Measurements from ENCODE around the gene POLE. TPM values are rescaled to one million over a fixed set of nuclear protein-coding genes. Genes with fewer than 3 reads are reported as not detected.

Gene POLE
- polyA plus RNA-seq, 1 of the 3 experiments (the other 2 are of a cell fraction): 20.1 TPM

- H3K4me1 ChIP-seq (ENCODE audit: control insufficient read depth in 1 of 2, insufficient read depth in 2 of 2, low read depth in 1 of 2, low read length in 1 of 2): peaks cover 0 to 7% of the 10 kb centered on the region in 2 experiments; a peak in 1 of 4 replicates
- WGBS (ENCODE audit: low lambda C conversion rate): 78% methylated on average over 42 of the region's 45 CpGs
- H3K4me2 ChIP-seq: no peak overlapping the region
- no peak overlapping the region for H3K4me3 ChIP-seq (ENCODE audit: low read depth in 2 of 2, low read length in 1 of 2)
- no peaks in the 10 kb centered on the region for H3K36me3 ChIP-seq (replicated peaks in 1 of 2; ENCODE audit: control insufficient read depth in 1 of 2, insufficient read depth in 2 of 2, low read length in 1 of 2)
- H3K79me2 ChIP-seq (ENCODE audit: insufficient read depth): no peaks in the 10 kb centered on the region
- no peak for DNase-seq
- H3K27me3 ChIP-seq (ENCODE audit: insufficient read depth): no peaks in the 10 kb centered on the region
- no peaks in the 10 kb centered on the region for H3K9me2 ChIP-seq
- H2AFZ ChIP-seq (ENCODE audit: low read depth): no peak overlapping the region
- peaks cover 6% of the 10 kb centered on the region for H3F3A ChIP-seq (replicated peaks; ENCODE audit: insufficient read depth)
- no peak overlapping the region for H3K9ac ChIP-seq
- no peaks in the 10 kb centered on the region for H4K20me1 ChIP-seq (ENCODE audit: insufficient read depth)
- ChIA-PET CTCF (interaction anchor here (0.9 kb wide), 2 partner anchors 9 to 30 kb away, joined by 3 read pairs; no protein-coding TSS in a partner anchor), POLR2A (no interaction called here)
- no peaks in the 10 kb centered on the region for H3K9me3 ChIP-seq
- TF ChIP-seq, protein P1, sequence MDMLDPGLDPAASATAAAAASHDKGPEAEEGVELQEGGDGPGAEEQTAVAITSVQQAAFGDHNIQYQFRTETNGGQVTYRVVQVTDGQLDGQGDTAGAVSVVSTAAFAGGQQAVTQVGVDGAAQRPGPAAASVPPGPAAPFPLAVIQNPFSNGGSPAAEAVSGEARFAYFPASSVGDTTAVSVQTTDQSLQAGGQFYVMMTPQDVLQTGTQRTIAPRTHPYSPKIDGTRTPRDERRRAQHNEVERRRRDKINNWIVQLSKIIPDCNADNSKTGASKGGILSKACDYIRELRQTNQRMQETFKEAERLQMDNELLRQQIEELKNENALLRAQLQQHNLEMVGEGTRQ (IDR thresholded peaks at IDR 0.05; ENCODE audit: borderline replicate concordance, low read depth, low read length): no peak
- TF ChIP-seq FOXJ3 (CRISPR knock-in tag; IDR thresholded peaks at IDR 0.05) (no peak), TAF1 (IDR thresholded peaks at IDR 0.05; ENCODE audit: borderline replicate concordance, low read depth, low read length) (no peak), RXRA (IDR thresholded peaks at IDR 0.05; ENCODE audit: borderline replicate concordance, low read depth) (no peak), RFX5 (IDR thresholded peaks at IDR 0.05; ENCODE audit: low read length) (no peak), EP300 (IDR thresholded peaks at IDR 0.05; ENCODE audit: borderline replicate concordance in 1 of 2, low read depth in 1 of 2, low read length in 1 of 2) (no peak), USF1 (IDR thresholded peaks at IDR 0.05; ENCODE audit: borderline replicate concordance, low read depth) (no peak)
- TF ChIP-seq, protein P2, sequence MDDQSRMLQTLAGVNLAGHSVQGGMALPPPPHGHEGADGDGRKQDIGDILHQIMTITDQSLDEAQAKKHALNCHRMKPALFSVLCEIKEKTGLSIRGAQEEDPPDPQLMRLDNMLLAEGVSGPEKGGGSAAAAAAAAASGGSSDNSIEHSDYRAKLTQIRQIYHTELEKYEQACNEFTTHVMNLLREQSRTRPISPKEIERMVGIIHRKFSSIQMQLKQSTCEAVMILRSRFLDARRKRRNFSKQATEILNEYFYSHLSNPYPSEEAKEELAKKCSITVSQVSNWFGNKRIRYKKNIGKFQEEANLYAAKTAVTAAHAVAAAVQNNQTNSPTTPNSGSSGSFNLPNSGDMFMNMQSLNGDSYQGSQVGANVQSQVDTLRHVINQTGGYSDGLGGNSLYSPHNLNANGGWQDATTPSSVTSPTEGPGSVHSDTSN (IDR thresholded peaks at IDR 0.05): no peak
- no peak overlapping the region for H3K27ac ChIP-seq (ENCODE audit: low read depth in 2 of 2, low read length in 1 of 2)
Measured at GRCh38 chr12:132591107-132591935, 95.8 kb downstream of the POLE start.

DNA sequence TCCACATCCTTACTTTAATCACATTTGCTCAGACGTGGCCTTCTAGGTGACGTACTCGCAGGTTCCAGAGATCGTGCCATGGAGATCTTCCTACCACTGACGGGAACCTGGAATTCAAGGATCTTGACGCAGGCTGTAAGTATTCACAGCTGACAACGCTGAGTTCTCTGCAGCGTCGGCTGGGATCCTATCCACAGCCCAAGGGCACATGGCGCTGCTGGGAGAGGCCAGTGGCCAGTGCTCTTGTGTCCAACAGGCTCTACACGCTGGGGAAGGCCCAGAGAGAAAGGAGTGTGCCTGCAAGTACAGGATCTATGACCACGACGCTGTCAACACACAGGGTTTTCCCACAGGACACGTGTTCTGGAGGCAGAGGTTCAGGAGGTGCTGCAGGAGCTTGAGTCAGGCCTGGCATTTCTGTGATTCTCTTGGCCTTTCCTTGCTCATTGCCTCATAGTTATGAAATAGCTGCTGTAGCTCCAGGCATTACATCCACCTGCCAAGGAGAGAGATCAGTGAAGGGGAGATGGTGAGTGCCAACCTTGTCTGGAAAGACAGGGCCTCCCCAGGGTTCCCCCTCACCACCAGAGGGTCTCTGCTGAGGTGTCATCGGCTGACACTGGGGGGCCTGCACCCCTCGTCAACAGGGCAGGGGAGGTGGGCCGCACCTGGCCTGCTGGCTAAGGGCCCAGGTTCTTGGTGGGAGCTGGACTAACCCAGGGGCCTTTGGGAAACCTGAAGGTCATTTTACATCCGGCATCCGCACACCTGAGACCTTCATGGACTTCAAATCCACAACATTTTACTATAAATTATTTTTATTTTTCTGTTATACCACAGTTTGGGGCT lies 98.1 kb downstream of the POLE start:
- Histone ChIP-seq H3K9me3 (no peaks in the 10 kb centered on the region), H3K4me3 (ENCODE audit: low read depth in 2 of 2, low read length in 1 of 2) (no peak overlapping the region), H2AFZ (ENCODE audit: low read depth) (no peak overlapping the region), H4K20me1 (ENCODE audit: insufficient read depth) (no peaks in the 10 kb centered on the region), H3K4me1 (ENCODE audit: control insufficient read depth in 1 of 2, insufficient read depth in 2 of 2, low read depth in 1 of 2, low read length in 1 of 2) (peaks cover 0 to 7% of the 10 kb centered on the region in 2 experiments; a peak in 1 of 4 replicates), H3F3A (replicated peaks; ENCODE audit: insufficient read depth) (peaks cover 4% of the 10 kb centered on the region), H3K79me2 (ENCODE audit: insufficient read depth) (no peaks in the 10 kb centered on the region), H3K36me3 (replicated peaks in 1 of 2; ENCODE audit: control insufficient read depth in 1 of 2, insufficient read depth in 2 of 2, low read length in 1 of 2) (no peaks in the 10 kb centered on the region), H3K27ac (ENCODE audit: low read depth in 2 of 2, low read length in 1 of 2) (no peak overlapping the region), H3K9ac (no peak overlapping the region), H3K9me2 (no peaks in the 10 kb centered on the region), H3K4me2 (no peak overlapping the region), H3K27me3 (ENCODE audit: insufficient read depth) (no peaks in the 10 kb centered on the region)
- CTCF ChIA-PET: interaction anchor here (0.7 to 1.4 kb wide), 4 partner anchors 22 to 28 kb away, joined by 3 to 6 read pairs (median 4); partner anchors contain the start of gene LRCOL1
- WGBS (ENCODE audit: low lambda C conversion rate): 75% methylated on average over 11 of the region's 19 CpGs
- no peak for DNase-seq
- POLR2A ChIA-PET: no interaction called here
- TF ChIP-seq SIN3A (IDR thresholded peaks at IDR 0.05; ENCODE audit: borderline replicate concordance, low read depth, low read length): no peak
- no peak for TF ChIP-seq SMC3 (IDR thresholded peaks at IDR 0.05; ENCODE audit: low read depth, low read length)
- TF ChIP-seq USF1 (IDR thresholded peaks at IDR 0.05; ENCODE audit: borderline replicate concordance, low read depth): no peak
- no peak for TF ChIP-seq RXRA (IDR thresholded peaks at IDR 0.05; ENCODE audit: borderline replicate concordance, low read depth)
- no peak for TF ChIP-seq TAF1 (IDR thresholded peaks at IDR 0.05; ENCODE audit: borderline replicate concordance, low read depth, low read length)
- no peak for TF ChIP-seq EP300 (IDR thresholded peaks at IDR 0.05; ENCODE audit: borderline replicate concordance in 1 of 2, low read depth in 1 of 2, low read length in 1 of 2)
- no peak for TF ChIP-seq NRF1 (IDR thresholded peaks at IDR 0.05; ENCODE audit: low read depth, low read length)
- no peak for TF ChIP-seq RAD21 (IDR thresholded peaks at IDR 0.05; ENCODE audit: low read length)
- TF ChIP-seq REST (IDR thresholded peaks at IDR 0.05; ENCODE audit: low read depth, low read length): no peak

All from SK-N-SH (cell line).